OCI-LY3 (cell line): ENCODE data around the gene BLOC1S1.

Source experiments
- CTCF ChIP-seq: fragments of 200-600, 300-600 bp; sonication (generic); IDR thresholded peaks from 2 replicates; pipeline ENCODE4 v1.5.1; 2014; ENCODE audit warnings: antibody characterized with exemption, low read length, low read depth
- EZH2phosphoT487 ChIP-seq: fragments of 200-600 bp; shearing (Covaris generic); IDR thresholded peaks from 2 replicates; pipeline ENCODE4 v1.6.1; 2018; ENCODE audit warnings: antibody characterized with exemption, mixed run types, low read depth

GRCh38 chr12:55682087-55682796 lies 33.6 kb upstream of the BLOC1S1 start:
- TF ChIP-seq CTCF (no peak), EZH2phosphoT487 (no peak)
